ENCODE results near the gene RMI1. TPM values are rescaled to one million over a fixed set of nuclear protein-coding genes. Genes with fewer than 3 reads are reported as not detected.
"Not testable (repeated sequence)": the region's sequence is repeated elsewhere in the genome, so short reads cannot be mapped to it uniquely, and the experiment has no call there.

RMI1 gene
- total RNA-seq, 1 donor = 6.2 TPM

DNA sequence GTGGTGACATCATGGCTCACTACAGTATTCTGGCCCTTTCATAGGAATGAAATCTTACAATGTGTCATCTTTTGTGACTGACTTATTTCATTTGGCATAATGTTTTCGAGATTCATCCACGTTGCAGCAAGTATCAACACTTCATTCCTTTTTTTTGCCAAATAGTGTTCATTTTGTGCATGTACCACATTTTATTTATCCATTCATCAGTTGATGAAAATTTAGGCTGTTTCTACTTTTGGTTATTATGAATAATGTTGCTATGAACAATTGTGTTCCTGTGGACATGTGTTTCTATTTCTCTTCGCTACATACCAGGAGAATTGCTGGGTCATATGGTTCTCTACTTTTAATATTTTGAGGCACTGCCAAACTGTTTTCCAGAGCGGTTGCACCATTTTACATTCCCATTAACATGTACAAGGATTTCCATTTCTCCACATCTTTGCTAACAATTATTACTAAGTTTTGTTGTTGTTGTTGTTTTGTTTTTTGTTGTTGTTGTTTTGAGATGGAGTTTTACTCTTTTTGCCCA is 43.5 kb downstream of the RMI1 start:
- H3K27ac ChIP-seq (ENCODE audit: low read depth, low read length) = no peak overlapping the region
- DNase-seq (ENCODE audit: insufficient read length, low spot score, missing footprints) = no peak
- no peaks in the 10 kb centered on the region for H3K27me3 ChIP-seq (ENCODE audit: insufficient read depth, low read length)
- H3K4me1 ChIP-seq (ENCODE audit: insufficient read depth, low read length) = no peaks in the 10 kb centered on the region
- no peaks in the 10 kb centered on the region for H3K9me3 ChIP-seq (ENCODE audit: low read depth, low read length)
- no peak overlapping the region for H3K4me2 ChIP-seq (ENCODE audit: insufficient read depth, low read length)
- H3K79me2 ChIP-seq (ENCODE audit: insufficient read depth, low read length) = no peaks in the 10 kb centered on the region
- H4K20me1 ChIP-seq (ENCODE audit: insufficient read depth, low read length) = no peaks in the 10 kb centered on the region
- H3K36me3 ChIP-seq (ENCODE audit: insufficient read depth, low read length) = no peaks in the 10 kb centered on the region
- H3K4me3 ChIP-seq (ENCODE audit: insufficient read depth, low read length) = no peak overlapping the region
- TF ChIP-seq, protein P1, sequence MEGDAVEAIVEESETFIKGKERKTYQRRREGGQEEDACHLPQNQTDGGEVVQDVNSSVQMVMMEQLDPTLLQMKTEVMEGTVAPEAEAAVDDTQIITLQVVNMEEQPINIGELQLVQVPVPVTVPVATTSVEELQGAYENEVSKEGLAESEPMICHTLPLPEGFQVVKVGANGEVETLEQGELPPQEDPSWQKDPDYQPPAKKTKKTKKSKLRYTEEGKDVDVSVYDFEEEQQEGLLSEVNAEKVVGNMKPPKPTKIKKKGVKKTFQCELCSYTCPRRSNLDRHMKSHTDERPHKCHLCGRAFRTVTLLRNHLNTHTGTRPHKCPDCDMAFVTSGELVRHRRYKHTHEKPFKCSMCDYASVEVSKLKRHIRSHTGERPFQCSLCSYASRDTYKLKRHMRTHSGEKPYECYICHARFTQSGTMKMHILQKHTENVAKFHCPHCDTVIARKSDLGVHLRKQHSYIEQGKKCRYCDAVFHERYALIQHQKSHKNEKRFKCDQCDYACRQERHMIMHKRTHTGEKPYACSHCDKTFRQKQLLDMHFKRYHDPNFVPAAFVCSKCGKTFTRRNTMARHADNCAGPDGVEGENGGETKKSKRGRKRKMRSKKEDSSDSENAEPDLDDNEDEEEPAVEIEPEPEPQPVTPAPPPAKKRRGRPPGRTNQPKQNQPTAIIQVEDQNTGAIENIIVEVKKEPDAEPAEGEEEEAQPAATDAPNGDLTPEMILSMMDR (IDR thresholded peaks at IDR 0.05; ENCODE audit: extremely low read depth, low read depth, low read length) = no peak
- no peak overlapping the region for H2AFZ ChIP-seq (ENCODE audit: low read length)

DNA sequence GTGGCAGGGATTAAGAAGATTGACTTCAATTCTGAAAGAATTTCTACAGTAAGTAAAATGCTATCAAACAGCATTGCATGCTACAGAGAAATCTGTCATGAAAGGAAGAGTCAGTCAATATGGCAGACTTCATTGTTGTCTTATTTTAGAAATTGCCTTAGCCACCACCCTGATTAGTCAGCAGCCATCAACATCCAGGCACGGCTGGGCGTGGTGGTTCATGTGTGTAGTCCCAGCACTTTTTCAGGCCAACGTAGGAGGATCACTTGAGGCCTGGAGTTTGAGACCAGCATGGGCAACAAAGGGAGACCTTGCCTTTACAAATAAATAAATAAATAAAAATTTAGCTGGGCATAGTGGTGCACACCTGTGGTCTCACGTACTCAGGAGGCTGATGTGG is 46.6 kb downstream of the RMI1 start:
- TF ChIP-seq, protein P1 (IDR thresholded peaks at IDR 0.05; ENCODE audit: extremely low read depth, low read depth, low read length) = no peak
- Histone ChIP-seq H2AFZ (ENCODE audit: low read length) (no peak overlapping the region), H3K4me3 (ENCODE audit: insufficient read depth, low read length) (no peak overlapping the region), H3K79me2 (ENCODE audit: insufficient read depth, low read length) (no peaks in the 10 kb centered on the region), H3K27ac (ENCODE audit: low read depth, low read length) (no peak overlapping the region), H3K36me3 (ENCODE audit: insufficient read depth, low read length) (no peaks in the 10 kb centered on the region), H3K4me1 (ENCODE audit: insufficient read depth, low read length) (no peaks in the 10 kb centered on the region), H3K4me2 (ENCODE audit: insufficient read depth, low read length) (no peak overlapping the region), H3K27me3 (ENCODE audit: insufficient read depth, low read length) (no peaks in the 10 kb centered on the region), H4K20me1 (ENCODE audit: insufficient read depth, low read length) (no peaks in the 10 kb centered on the region), H3K9me3 (ENCODE audit: low read depth, low read length) (no peaks in the 10 kb centered on the region)
- no peak for DNase-seq (ENCODE audit: insufficient read length, low spot score, missing footprints)

DNA sequence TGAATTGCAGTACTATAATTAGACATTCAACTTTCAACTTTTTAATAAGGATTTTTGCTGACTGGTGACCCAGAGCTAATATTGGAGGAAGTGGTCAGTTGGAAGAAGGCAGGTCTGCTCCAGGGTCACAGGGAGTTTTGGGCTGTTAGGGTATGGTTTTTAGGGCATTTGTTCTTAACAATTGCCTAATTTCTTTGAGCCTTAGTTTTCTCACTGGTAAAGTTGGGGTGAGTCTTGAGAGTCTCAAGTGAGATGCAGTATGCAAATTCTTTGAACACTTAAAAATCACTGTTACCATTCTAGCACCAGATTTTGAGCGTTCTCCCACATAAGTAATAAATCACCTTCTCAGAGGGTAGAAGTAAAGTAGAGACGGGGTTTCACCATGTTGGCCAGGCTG is 50.9 kb downstream of the RMI1 start:
- Histone ChIP-seq H3K36me3 (ENCODE audit: insufficient read depth, low read length) (no peaks in the 10 kb centered on the region), H3K27ac (ENCODE audit: low read depth, low read length) (no peak overlapping the region), H3K9me3 (ENCODE audit: low read depth, low read length) (no peaks in the 10 kb centered on the region), H3K27me3 (ENCODE audit: insufficient read depth, low read length) (no peaks in the 10 kb centered on the region), H3K4me3 (ENCODE audit: insufficient read depth, low read length) (no peak overlapping the region), H3K79me2 (ENCODE audit: insufficient read depth, low read length) (no peaks in the 10 kb centered on the region), H3K4me2 (ENCODE audit: insufficient read depth, low read length) (no peak overlapping the region), H3K4me1 (ENCODE audit: insufficient read depth, low read length) (no peaks in the 10 kb centered on the region), H2AFZ (ENCODE audit: low read length) (no peak overlapping the region), H4K20me1 (ENCODE audit: insufficient read depth, low read length) (no peaks in the 10 kb centered on the region)
- DNase-seq (ENCODE audit: insufficient read length, low spot score, missing footprints) = no peak
- TF ChIP-seq, protein P1 (IDR thresholded peaks at IDR 0.05; ENCODE audit: extremely low read depth, low read depth, low read length) = no peak

DNA sequence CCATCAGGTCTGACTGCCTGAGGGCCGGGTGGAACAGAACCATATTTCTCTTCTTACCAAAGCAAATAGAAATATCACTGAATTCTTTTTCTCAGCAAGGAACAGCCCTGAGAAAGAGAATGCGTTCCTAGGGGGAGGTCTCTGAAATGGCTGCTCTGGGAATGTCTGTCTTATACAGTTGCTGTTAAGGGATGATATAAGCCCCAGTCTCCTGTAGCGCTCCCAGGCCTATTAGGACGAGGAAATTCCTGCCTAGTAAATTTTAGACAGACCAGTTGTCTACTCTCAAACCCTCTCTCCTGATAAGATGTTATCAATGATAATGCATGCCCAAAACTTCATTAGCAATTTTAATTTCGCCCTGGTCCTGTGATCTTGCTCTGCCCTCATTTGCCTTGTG is 61.3 kb downstream of the RMI1 start:
- H3K4me3 ChIP-seq (ENCODE audit: insufficient read depth, low read length); DNase-seq (ENCODE audit: insufficient read length, low spot score, missing footprints); H3K36me3 ChIP-seq (ENCODE audit: insufficient read depth, low read length); H3K4me2 ChIP-seq (ENCODE audit: insufficient read depth, low read length); H4K20me1 ChIP-seq (ENCODE audit: insufficient read depth, low read length); H3K79me2 ChIP-seq (ENCODE audit: insufficient read depth, low read length); H3K27me3 ChIP-seq (ENCODE audit: insufficient read depth, low read length); H3K27ac ChIP-seq (ENCODE audit: low read depth, low read length); H2AFZ ChIP-seq (ENCODE audit: low read length); H3K4me1 ChIP-seq (ENCODE audit: insufficient read depth, low read length); H3K9me3 ChIP-seq (ENCODE audit: low read depth, low read length): not testable (repeated sequence)
